Hippocampal formation (tissue), 2 donors: ENCODE data around the gene ARHGAP42.

ENCODE experiments used
- DNase-seq, 2 donors: peaks; one replicate each; lab custom pipeline; 2025; lab: John Stamatoyannopoulos, UW

The ARHGAP42 gene

DNA sequence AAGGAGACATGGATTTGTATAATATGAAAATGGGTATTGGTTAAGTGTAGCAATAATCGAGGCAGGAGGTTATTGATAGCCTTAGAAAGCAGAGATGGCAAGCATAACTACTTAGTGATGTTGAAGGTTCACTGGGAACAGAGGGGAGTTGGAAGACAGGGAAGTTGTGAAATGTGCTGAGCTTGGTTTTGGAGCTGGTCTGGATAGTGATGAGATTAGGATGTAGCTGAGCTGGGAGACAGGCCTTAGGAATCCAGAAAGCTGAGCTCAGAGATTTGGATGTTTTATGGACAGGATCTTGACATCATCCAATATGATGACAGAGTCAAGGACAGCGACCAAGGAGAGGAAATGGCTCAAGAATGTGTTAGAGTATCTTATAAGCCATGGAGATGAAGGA lies 113.1 kb downstream of the ARHGAP42 start:
- no peak for DNase-seq

DNA sequence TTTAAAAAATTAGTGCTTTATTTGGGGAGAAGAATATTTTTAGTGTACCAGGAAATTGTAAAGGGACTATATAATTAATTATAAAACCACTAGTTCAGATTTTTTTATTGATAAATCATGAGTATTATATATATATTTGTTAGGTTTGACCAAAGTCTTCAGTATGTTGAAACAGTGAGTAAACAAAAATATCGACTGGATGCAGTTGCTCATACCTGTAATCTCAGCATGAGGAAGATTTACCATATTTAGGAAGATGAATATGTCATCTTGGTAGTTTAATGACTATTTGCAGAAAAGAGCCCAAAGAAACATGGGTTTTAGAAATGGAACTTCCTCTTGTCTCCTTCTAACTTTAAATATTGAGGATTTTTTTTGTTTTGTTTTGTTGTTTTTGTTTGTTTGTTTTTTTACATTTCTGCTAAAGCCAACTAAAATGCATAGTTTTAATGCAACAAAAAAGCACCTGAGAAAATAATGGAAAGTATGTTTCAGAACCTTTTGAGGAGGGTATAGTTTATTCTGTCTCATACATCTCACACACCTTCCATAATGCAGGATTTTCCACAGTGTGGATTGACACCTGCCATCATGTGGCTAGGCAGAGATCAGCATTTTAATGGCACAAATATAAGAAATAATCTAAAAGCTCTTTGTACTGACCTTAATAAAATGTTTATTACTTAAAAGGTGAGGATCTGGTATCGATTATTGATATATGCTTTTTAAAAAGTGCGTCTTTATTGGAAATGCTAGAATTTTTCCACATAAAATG lies 114.3 kb downstream of the ARHGAP42 start:
- DNase-seq: no peak

DNA sequence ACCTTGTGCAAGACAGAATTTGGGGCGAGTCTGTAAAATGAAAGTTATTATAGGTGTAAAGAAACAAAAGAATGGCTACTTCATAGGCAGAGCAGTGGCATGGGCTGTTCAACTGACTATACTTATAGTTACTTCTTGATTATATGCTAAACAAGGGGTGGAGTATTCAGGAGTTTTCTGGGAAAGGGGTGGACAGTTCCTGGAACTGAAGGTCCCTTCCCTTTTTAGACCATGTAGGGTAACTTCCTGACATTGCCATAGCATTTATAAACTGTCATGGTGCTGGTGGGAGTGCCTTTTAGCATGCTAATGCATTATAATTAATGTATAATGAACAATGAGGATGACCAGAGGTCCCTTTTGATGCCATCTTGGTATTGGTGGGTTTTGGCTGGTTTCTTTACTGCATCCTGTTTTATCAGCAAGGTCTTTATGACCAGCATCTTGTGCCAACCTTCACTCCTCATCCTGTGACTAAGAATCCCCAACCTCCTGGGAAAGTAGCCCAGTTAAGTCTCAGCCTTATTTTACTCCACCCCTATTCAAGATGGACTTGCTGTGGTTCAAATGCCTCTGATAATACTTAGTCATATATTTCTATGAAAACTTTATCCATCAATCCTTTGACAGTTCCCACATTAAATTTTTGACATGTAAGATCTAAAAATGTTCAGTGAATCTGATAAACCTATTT lies 118.6 kb downstream of the ARHGAP42 start:
- DNase-seq: no peak

GRCh38 chr11:100806296-100806695 lies 119.2 kb downstream of the ARHGAP42 start:
- no peak for DNase-seq

GRCh38 chr11:100808904-100809491 lies 121.9 kb downstream of the ARHGAP42 start:
- DNase-seq: no peak

DNA sequence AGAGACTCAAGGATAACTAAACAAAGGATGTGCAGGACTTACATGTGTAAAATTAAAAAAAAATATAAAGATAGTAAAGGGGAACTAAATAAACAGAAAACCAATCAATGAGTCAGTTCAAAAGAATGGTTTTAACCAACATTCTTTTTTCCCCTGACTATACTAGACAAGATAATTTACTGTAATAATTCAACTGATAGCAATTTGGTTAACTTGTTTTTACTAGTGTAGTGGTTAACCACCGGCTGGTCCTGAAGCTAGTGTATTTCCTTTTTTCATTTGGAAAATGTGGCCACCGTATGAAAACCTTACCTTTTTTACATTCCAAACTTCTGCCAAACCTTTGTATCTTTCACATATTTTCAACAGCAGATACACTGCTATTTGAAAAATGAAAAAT lies 123.1 kb downstream of the ARHGAP42 start:
- no peak for DNase-seq

DNA sequence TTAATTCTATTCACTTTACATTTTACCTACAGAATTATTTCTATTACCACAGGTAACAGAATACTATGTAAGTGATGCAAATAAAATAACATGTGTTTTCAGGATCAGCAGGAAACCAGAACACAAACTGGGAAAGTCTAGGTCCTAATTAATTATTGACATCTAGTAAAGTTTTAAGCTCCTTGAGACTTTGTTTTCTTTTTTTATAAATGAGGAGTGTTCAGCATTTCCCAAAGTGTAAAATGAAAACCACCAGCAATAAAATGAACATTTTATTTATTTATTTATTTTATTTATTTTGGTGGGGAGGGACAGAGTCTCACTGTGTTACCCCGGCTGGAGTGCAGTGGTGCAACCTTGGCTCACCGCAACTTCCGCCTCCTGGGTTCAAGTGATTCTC lies 123.6 kb downstream of the ARHGAP42 start:
- no peak for DNase-seq

- DNase-seq: no peak
These were observed 125.4 kb downstream of the ARHGAP42 start for GRCh38 chr11:100812517-100812916.

DNA sequence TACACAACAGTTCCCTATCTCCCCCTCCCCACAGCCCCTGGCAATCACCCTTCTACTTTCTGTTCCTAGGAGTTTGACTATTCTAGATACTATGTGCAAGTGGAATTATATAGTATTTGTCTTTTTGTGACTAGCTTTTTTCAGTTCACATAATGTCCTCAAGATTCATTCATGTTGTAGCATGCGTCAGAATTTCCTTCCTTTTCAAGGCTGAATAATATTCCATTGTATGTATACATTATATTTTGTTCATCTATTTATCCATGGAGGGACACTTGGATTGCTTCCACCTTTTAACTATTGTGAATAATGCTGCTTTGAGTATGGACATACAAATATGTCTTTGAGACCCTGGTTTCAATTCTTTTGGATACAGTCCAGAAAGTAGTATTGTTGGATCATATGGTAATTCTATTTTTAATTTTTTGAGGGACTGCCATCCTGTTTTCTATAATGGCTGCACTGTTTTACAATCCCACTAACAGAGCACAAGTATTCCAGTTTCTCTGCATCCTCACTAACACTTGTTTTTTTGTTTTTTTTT lies 128.8 kb downstream of the ARHGAP42 start:
- no peak for DNase-seq

DNA sequence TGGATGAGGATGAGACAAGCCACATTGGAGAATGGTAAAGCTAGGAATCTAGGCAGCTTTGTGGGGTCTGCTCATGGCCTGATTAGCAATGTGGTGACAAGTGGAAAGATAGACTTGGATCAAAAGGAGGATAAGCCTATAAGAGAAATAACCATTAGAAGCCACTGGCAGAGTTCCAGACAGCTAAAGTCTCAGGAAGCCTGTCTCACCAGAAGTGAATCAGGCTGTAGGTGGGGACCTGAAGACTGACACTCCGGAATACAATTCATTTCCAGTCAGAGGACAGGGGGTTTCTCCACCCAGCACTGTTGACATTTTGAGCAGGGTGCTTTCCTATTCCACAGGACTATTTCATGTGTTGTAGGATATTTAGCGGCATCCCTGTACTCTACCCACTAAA lies 129.7 kb downstream of the ARHGAP42 start:
- DNase-seq: no peak

GRCh38 chr11:100817620-100818019 lies 130.5 kb downstream of the ARHGAP42 start:
- DNase-seq: no peak

DNA sequence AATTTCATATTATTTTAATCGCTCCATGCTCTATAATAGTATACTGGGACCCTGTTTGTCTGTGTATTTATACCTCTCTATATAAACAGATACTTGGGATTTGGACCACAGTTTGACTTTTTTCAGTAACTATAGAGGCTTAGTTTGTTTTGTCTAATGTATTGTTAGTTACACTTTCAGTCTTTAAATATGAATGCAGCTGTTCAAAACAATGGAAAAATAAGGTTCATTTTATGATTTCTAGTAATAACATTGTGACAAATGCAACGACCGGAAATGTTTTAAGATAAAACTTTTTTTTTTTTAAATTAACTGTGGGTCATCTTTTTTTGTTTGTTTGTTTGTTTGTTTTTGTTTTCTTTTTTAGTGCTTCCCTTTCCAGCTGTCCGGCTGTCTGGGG lies 133.5 kb downstream of the ARHGAP42 start:
- no peak for DNase-seq

- no peak for DNase-seq
These were observed 134.1 kb downstream of the ARHGAP42 start for GRCh38 chr11:100821198-100821597.

DNA sequence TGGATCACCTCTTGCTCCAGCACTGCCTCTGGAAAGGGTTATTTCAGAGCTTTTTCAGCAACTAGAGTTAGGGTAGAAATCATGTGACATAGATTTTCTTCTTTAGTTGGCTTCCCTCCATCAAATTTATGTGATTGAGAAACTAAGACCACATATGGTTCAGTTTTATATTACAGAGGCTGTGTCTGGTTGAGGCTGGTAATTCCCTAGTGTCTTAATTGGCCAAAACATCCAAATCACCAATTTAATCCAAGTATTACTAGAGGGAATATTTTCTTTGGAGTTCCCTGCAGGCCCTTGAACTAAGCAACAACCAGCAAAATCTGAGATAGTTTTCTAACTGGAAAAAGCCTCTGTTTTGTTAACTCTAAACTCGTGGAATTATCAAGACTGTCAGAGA lies 136.3 kb downstream of the ARHGAP42 start:
- DNase-seq: no peak

DNA sequence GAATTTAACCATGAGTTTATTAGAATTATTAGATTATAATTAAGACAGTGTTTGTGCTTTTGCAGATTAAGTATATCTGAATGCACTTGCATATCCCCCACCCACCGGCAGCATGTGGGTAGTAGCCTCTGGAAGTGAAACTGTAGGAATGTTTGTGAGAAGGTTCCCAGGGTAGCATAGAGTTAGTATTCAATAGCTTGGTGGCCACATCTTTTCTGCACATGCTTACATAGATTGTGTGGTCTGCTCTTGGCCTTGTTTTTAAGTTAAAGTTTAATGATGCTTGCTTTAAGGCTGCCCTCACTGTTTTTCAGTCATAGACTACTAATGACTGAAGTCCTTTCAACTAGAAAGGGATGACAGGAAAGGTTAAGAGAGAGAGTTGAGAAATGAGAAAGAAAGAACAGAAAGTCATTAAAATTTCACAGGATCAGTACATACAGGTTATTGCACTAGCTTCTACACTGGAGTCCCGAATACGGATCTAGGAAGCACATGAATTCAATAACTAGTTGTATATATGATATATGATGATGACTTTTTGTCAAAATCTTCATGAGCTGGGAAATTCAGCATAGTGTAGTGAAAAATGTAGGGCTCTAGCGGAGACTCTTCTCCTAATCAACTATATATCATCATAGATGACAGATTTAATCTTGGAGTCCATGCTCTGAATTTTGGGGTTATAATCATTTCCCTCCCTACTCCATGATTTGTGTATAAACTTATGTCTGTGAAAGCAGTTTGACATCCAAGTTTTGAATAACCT lies 137.1 kb downstream of the ARHGAP42 start:
- no peak for DNase-seq

- no peak for DNase-seq
These were observed 138.5 kb downstream of the ARHGAP42 start for GRCh38 chr11:100825626-100826025.

DNA sequence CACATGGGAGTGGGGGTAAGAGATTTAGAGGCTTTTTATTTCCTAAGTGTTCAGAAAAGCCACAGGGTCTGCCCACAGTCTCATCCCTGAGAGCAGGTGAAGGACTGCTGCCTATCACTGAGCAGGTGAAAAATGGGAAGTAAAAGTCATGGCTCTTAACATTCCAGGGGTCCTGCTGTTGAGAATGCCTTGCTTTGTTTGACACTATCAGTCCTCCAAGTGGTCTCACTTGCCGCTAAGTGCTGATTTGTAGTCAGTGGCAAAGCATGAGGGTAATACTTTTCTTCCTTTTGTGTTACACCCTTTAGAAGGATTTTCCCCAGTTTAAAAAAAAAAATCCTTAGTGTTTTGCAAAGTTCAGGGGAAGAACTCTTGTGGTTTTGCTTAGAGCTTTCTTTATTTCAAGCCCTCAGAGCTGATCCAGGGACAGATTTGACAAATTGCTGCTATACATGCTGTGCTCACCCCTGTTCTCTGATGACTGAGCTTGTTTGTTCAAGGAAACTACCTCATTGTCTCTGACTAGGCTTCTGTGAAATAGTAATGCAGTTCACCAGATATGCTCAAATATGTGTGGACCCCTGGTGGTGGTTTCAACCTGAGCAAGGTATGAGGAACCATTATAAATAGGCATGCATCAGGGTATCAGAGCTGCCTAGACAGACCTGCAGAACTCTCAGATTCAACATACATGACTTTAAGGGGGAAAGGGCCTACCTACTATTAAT lies 141.0 kb downstream of the ARHGAP42 start:
- no peak for DNase-seq

DNA sequence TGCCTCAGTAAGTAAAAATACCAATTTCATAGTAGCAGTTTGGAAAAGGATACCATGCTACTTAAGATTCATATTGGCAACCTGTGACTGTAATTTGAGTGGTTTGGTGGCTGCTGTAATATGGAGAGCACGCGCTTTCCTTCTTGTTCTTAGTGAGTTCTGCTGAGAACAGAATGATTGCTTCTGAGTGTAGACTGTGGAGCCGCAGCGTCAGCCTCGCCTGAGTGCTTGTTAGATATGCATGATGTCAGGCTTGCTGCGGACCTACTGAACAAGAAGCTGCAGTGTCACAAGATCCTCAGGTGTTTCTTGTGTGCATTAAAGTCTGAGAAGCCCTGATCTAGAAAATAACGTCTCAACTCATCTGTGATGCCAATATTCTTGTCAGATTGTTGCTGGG lies 143.2 kb downstream of the ARHGAP42 start:
- DNase-seq: no peak

- DNase-seq: no peak
These were observed 144.1 kb downstream of the ARHGAP42 start for GRCh38 chr11:100830978-100831732.

- DNase-seq: no peak
These were observed 144.9 kb downstream of the ARHGAP42 start for GRCh38 chr11:100831929-100832494.
